HuH-7 (cell line): ENCODE results near the gene CFAP119.

Source experiments
- DNase-seq: peaks from one replicate; pipeline ENCODE4 v3.0.0; 2011; ENCODE audit warnings: low spot score

CFAP119 gene

GRCh38 chr16:30762991-30763725 is 1.3 kb upstream of the CFAP119 start:
- DNase-seq = no peak

GRCh38 chr16:30761427-30761927 is 385 bp downstream of the CFAP119 start:
- DNase-seq = no peak

- no peak for DNase-seq
These were observed 1.1 kb downstream of the CFAP119 start for GRCh38 chr16:30760577-30761426.

GRCh38 chr16:30760001-30760559 is 1.8 kb downstream of the CFAP119 start:
- no peak for DNase-seq

GRCh38 chr16:30758988-30759491 is 2.8 kb downstream of the CFAP119 start:
- DNase-seq = no peak

- DNase-seq = no peak
These were observed 4.5 kb downstream of the CFAP119 start for GRCh38 chr16:30757316-30757715.

- DNase-seq = no peak
These were observed 5.1 kb downstream of the CFAP119 start for GRCh38 chr16:30756781-30757100.

GRCh38 chr16:30755955-30756780 is 5.7 kb downstream of the CFAP119 start:
- DNase-seq = no peak

GRCh38 chr16:30753596-30753995 is 8.3 kb downstream of the CFAP119 start:
- no peak for DNase-seq

- DNase-seq = no peak
These were observed 10.9 kb downstream of the CFAP119 start for GRCh38 chr16:30750876-30751465.

GRCh38 chr16:30750201-30750600 is 11.7 kb downstream of the CFAP119 start:
- no peak for DNase-seq

GRCh38 chr16:30748634-30749445 is 13.0 kb downstream of the CFAP119 start:
- peak; percentile 43 for DNase-seq

GRCh38 chr16:30747799-30748633 is 13.8 kb downstream of the CFAP119 start, which contains the start of gene PHKG2:
Gene PHKG2 (plus strand): TSS chr16:30748425. CDS start chr16:30748821, 396 bp downstream.
- DNase-seq = peak; percentile 98

GRCh38 chr16:30747331-30747730 is 14.5 kb downstream of the CFAP119 start:
- no peak for DNase-seq

GRCh38 chr16:30746638-30747175 is 15.2 kb downstream of the CFAP119 start:
- DNase-seq = no peak

GRCh38 chr16:30745082-30745481 is 16.8 kb downstream of the CFAP119 start:
- no peak for DNase-seq

- DNase-seq = no peak
These were observed 17.7 kb downstream of the CFAP119 start for GRCh38 chr16:30744183-30744582.

- DNase-seq = no peak
These were observed 18.1 kb downstream of the CFAP119 start for GRCh38 chr16:30743716-30744115.

- no peak for DNase-seq
These were observed 20.4 kb downstream of the CFAP119 start for GRCh38 chr16:30741461-30741914.
